Prostate gland (tissue), 2 donors: ENCODE data around the gene C16orf74.

Experiments used
- CTCF ChIP-seq, 4 experiments: fragments of 200-600 bp in 2 of 4; fragments of 450-650 bp in 2 of 4; sonication (generic) in 2 of 4; IDR thresholded peaks; 1 replicate in 3 of 4; 2 replicates in 1 of 4; pipeline ENCODE4 v1.5.1; 2016 to 2019; ENCODE audit warnings: antibody characterized with exemption in 4 of 4, mild to moderate bottlenecking in 2 of 4, moderate library complexity in 2 of 4
- POLR2A ChIP-seq: fragments of 450-650 bp; IDR thresholded peaks from one replicate; pipeline ENCODE4 v1.6.1; 2016; ENCODE audit warnings: antibody characterized with exemption, mild to moderate bottlenecking

GRCh38 chr16:85763616-85764015 is 12.7 kb upstream of the C16orf74 start:
- TF ChIP-seq CTCF (IDR thresholded peaks at IDR 0.05) (no peak), POLR2A (no peak)
